Measurements from ENCODE around the gene P2RX3.

P2RX3 gene

DNA sequence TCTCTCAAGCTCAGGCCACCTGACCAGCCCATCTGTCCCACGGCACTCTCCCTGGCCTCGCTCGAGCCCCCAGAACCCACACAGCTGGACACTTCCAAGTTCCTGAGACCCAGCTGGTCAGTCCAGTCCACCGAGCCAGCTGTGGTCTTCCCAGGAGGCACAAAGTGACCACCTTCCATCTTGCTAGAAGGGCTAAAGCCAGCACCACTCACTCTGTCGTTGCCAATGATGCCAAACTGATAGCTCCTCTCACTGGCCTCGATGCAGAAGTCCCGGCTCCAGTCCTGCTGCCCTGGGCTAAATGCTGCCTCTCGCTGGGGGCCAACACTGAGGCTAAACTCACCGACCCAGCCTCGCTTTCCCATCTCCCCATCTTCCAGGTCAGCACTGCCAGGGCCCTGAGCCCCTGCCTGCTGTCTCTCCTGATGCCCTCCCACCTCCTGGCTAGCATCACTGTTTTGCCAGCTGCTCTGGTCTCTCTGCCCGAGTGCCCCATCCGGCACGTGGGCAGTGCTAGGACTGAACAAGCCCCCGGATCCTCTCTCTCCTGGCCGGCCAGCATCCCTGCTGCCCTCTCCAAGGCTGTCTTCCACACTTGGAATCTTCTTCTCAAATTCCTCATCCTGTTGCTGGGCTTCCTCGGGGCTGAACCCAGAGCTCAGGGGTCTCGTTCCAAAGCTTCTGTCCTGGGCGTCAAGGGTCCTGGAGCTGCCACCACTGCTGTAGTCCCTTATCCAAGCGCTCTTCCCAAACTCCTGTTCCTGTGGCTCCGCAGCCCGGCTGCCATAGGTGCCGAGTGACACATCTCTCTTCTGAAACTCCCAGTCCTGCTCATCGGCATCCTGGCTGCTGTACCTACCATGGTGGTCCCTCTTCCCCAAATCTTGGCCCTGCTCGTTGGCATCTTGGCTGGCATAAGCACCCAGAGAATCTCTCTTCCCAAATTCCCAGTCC lies 28.8 kb upstream of the P2RX3 start:
- no peak for DNase-seq (ENCODE audit: extremely low spot score)
- POLR2A ChIA-PET: interaction anchor here (1.2 kb wide), 1 partner anchor 12 kb away, joined by 4 read pairs; no protein-coding TSS in a partner anchor
- TF ChIP-seq, protein P1, sequence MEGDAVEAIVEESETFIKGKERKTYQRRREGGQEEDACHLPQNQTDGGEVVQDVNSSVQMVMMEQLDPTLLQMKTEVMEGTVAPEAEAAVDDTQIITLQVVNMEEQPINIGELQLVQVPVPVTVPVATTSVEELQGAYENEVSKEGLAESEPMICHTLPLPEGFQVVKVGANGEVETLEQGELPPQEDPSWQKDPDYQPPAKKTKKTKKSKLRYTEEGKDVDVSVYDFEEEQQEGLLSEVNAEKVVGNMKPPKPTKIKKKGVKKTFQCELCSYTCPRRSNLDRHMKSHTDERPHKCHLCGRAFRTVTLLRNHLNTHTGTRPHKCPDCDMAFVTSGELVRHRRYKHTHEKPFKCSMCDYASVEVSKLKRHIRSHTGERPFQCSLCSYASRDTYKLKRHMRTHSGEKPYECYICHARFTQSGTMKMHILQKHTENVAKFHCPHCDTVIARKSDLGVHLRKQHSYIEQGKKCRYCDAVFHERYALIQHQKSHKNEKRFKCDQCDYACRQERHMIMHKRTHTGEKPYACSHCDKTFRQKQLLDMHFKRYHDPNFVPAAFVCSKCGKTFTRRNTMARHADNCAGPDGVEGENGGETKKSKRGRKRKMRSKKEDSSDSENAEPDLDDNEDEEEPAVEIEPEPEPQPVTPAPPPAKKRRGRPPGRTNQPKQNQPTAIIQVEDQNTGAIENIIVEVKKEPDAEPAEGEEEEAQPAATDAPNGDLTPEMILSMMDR (IDR thresholded peaks at IDR 0.05; ENCODE audit: control extremely low read depth, extremely low read depth, low read depth, missing control alignments): no peak
- CTCF ChIA-PET: interaction anchor here (1.3 kb wide), 1 partner anchor 14 kb away, joined by 4 read pairs; no protein-coding TSS in a partner anchor

DNA sequence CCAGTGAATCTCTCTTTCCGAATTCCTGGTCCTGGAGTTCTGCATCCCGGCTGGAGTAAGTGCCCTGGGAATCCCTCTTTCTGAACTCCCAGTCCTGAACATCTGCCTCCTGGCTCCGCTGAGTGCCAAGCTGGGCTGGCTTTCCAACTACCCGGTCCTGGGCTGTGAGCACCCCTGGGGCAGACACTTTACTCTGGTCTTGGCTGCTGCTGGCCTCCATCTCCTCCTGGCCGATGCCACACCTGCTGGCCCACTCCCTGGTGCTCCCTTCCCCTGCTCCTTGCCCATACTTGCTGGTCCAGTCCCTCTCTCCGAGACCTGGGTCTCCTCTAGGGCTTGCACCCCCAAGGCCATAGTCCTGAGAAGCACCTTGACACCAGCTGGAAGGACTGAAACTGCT lies 28.1 kb upstream of the P2RX3 start:
- no peak for DNase-seq (ENCODE audit: extremely low spot score)
- TF ChIP-seq, protein P1 (IDR thresholded peaks at IDR 0.05; ENCODE audit: control extremely low read depth, extremely low read depth, low read depth, missing control alignments): no peak
- ChIA-PET CTCF (interaction anchor here (1.3 kb wide), 1 partner anchor 15 kb away, joined by 4 read pairs; no protein-coding TSS in a partner anchor), POLR2A (no interaction called here)

DNA sequence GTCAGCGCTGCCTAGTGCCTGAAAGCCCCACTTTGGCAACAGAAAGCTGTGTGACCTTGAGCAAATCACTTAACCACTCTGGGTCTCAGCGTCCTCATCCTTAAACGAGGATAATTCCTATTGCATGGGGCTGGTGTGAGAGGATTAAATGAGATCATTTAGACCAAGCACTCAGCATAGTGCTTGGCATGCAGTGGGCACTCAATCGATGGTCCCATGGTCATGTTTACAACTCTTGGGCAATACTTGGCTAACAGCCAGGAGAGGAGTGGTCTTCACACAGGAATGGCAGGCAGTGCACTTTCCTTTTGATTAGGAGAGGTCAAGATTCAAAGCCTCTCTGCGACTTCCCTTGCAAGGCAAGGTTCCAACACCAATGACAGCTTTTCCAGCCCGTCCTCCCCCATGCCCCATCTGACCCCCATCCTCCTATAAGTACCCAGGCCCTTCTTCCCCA lies 27.5 kb upstream of the P2RX3 start:
- TF ChIP-seq, protein P1 (IDR thresholded peaks at IDR 0.05; ENCODE audit: control extremely low read depth, extremely low read depth, low read depth, missing control alignments): no peak
- ChIA-PET CTCF (interaction anchor here (2.1 to 3.1 kb wide), 2 partner anchors 7 to 11 kb away, joined by 8 to 9 read pairs; no protein-coding TSS in a partner anchor), POLR2A (no interaction called here)
- DNase-seq (ENCODE audit: extremely low spot score): no peak

DNA sequence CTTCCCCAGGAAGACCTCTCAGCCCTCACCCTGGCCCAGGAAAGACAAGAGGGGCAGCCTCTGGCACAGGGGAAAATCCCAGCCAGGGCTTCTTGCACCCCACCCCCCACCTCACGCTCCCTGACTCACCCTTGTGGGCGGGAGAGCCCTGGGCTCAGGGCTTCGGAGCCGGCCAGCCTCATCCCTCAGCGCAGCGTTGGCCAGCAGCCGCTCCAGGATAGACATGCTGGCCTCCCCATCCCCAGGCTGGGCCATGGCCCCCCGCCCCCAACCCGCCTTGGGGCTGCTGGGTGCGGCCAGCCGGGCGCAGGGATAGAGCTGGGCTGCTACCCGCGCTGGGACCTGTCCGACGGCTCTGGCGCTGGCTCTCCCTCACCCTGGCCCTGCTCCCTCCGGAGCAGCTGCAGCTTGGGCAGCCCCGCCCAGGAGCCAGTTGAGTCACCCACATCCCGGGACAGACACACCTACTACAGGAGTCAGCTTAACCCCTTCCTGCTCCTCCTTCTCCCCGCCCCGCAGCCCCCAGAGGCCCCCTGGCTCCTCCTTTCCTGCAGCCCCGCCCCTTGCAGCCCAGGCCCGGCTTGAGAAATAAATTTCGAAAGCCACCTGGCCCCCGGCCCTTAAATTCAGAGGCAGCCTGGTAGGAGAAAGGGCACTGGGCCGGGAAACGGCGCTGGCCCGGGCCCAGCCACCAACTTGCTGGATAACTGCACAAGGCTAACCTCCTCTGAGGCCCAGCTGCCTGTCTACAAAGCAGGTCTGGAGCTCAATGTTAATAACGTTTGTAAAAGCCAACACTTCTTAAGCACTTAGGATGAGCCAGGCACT lies 26.8 kb upstream of the P2RX3 start:
- TF ChIP-seq, protein P1 (IDR thresholded peaks at IDR 0.05; ENCODE audit: control extremely low read depth, extremely low read depth, low read depth, missing control alignments): no peak

DNA sequence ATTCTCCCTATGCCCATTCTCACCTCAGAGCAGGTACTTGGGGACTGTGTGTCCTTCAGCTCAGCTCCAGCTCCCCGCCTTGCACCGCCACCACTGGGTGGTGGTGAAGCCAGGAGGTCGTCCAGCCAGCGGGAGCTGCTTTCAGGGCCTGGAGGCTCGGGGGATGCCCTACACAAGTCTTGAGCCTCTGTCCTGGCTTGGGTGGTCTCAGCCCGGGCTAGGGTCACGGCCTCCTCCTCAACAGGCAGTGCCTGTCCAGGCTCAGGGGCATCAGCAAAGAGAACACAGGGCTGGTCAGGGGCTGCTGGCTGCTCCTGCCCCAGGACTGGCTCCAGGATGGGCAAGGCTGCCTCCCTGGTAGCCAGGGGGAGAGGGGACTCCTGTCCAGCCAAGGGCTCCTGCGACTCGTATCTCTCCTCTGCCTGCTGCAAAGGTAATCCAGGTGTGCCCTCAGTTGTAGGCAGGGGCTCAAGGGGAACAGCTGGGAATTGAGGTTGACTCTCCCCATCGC lies 25.6 kb upstream of the P2RX3 start:
- POLR2A ChIA-PET: interaction anchor here (0.6 kb wide), 1 partner anchor 225 kb away, joined by 3 read pairs; no protein-coding TSS in a partner anchor
- TF ChIP-seq, protein P1 (IDR thresholded peaks at IDR 0.05; ENCODE audit: control extremely low read depth, extremely low read depth, low read depth, missing control alignments): no peak
- DNase-seq (ENCODE audit: extremely low spot score): no peak
- CTCF ChIA-PET: interaction anchor here (0.7 to 3.1 kb wide), 9 partner anchors 9 to 214 kb away, joined by 3 to 9 read pairs (median 4); no protein-coding TSS in a partner anchor

More for the DNA sequence above, 26.8 kb upstream of the P2RX3 start:
- ChIA-PET CTCF (interaction anchor here (0.9 to 3.1 kb wide), 10 partner anchors 8 to 489 kb away, joined by 3 to 9 read pairs (median 4); no protein-coding TSS in a partner anchor), POLR2A (interaction anchor here (0.6 kb wide), 1 partner anchor 67 kb away, joined by 5 read pairs; no protein-coding TSS in a partner anchor)
- peak; percentile 92 for DNase-seq (ENCODE audit: extremely low spot score)
